CD4-positive, CD25-positive, alpha-beta regulatory T cell (primary cell): ENCODE measurements around the gene CASQ2. TPM values are rescaled to one million over a fixed set of nuclear protein-coding genes. Genes with fewer than 3 reads are reported as not detected.

Experiments
- ATAC-seq, 2 donors: fragments of 150-1000 bp; cut with Tn5 transposase; one replicate each; pipeline ENCODE4 v1.10.0; 2021; ENCODE audit warnings: low read depth in 2 of 2, moderate number of reproducible peaks in 2 of 2, moderate library complexity in 1 of 2
- DNase-seq, 3 donors: peaks; one replicate each; pipeline versions ENCODE4 v3.0.0 to v3.0.0-alpha.2; 2012 to 2022; ENCODE audit warnings: mixed read lengths in 1 of 3
- H3K27ac ChIP-seq: one replicate; pipeline ENCODE4 v1.7.0; 2013; ENCODE audit warnings: mild to moderate bottlenecking, low read length; ENCODE audit not compliant: insufficient read depth, poor library complexity, severe bottlenecking
- H3K27me3 ChIP-seq: one replicate; pipeline ENCODE4 v1.7.0; 2013; ENCODE audit warnings: low read length; ENCODE audit not compliant: control insufficient read depth, insufficient read depth
- H3K36me3 ChIP-seq: one replicate; pipeline ENCODE4 v1.7.0; 2013; ENCODE audit warnings: mild to moderate bottlenecking, low read length, moderate library complexity; ENCODE audit not compliant: control insufficient read depth, insufficient read depth
- H3K4me1 ChIP-seq: 2 replicates; pipeline ENCODE4 v1.7.0; 2013; ENCODE audit warnings: mild to moderate bottlenecking, low read length; ENCODE audit not compliant: insufficient read depth, control insufficient read depth, poor library complexity, severe bottlenecking
- H3K4me3 ChIP-seq: one replicate; pipeline ENCODE4 v1.7.0; 2013; ENCODE audit warnings: low read depth, mild to moderate bottlenecking, low read length, moderate library complexity
- H3K9me3 ChIP-seq, 2 experiments: 1 replicate in 1 of 2; 2 replicates in 1 of 2; pipeline ENCODE4 v1.7.0; 2013; ENCODE audit warnings: low read length in 2 of 2, mild to moderate bottlenecking in 1 of 2, moderate library complexity in 1 of 2; ENCODE audit not compliant: control insufficient read depth in 2 of 2
- H3K27ac Mint-ChIP-seq, 3 donors: one replicate each; pipeline ENCODE4 v1.8.0; 2020 to 2022; ENCODE audit warnings: mild to moderate bottlenecking in 3 of 3, mixed read lengths in 3 of 3, moderate library complexity in 2 of 3
- H3K27me3 Mint-ChIP-seq: one replicate; pipeline ENCODE4 v1.8.0; 2022; ENCODE audit warnings: mild to moderate bottlenecking, mixed read lengths
- H3K36me3 Mint-ChIP-seq: one replicate; pipeline ENCODE4 v1.8.0; 2020; ENCODE audit warnings: mixed read lengths
- H3K4me1 Mint-ChIP-seq, 4 donors: one replicate each; pipeline ENCODE4 v1.8.0; 2020 to 2022; ENCODE audit warnings: mixed read lengths in 4 of 4, mild to moderate bottlenecking in 1 of 4
- H3K4me3 Mint-ChIP-seq, 4 donors: one replicate each; pipeline ENCODE4 v1.8.0; 2020 to 2022; ENCODE audit warnings: mild to moderate bottlenecking in 4 of 4, mixed read lengths in 4 of 4, moderate library complexity in 3 of 4
- H3K9me3 Mint-ChIP-seq, 7 donors: one replicate each; pipeline ENCODE4 v1.8.0; 2020 to 2022; ENCODE audit warnings: mixed read lengths in 7 of 7, mild to moderate bottlenecking in 3 of 7, moderate library complexity in 2 of 7
- polyA plus RNA-seq, 4 donors: library from polyadenylated mRNA; unstranded; fragments of 300-500 nt; fragmentation: Illumina TruSeq; gene quantifications; one replicate each; pipeline ENCODE4 v1.2.3, GENCODE V29; 2021
- total RNA-seq: library from RNA; stranded (reverse); gene quantifications from one replicate; pipeline ENCODE4 v1.2.3, GENCODE V29; 2022

Gene CASQ2
- total and polyA plus RNA-seq, 5 donors from 2014 or later: not detected

- H3K9me3 Mint-ChIP-seq: peaks cover 0 to 1% (median 0%) of the 10 kb centered on the region in 7 donors
- Histone ChIP-seq H3K4me1 (no peaks in the 10 kb centered on the region), H3K9me3 (no peaks in the 10 kb centered on the region), H3K4me3 (no peak overlapping the region), H3K27me3 (no peaks in the 10 kb centered on the region), H3K27ac (no peak overlapping the region), H3K36me3 (no peaks in the 10 kb centered on the region)
- no peak for ATAC-seq
- no peaks in the 10 kb centered on the region for H3K4me1 Mint-ChIP-seq
- H3K27me3 Mint-ChIP-seq: peaks cover 20% of the 10 kb centered on the region
- H3K4me3 Mint-ChIP-seq: no peak overlapping the region
- DNase-seq: no peak
- H3K27ac Mint-ChIP-seq: no peak overlapping the region
- no peaks in the 10 kb centered on the region for H3K36me3 Mint-ChIP-seq
These were observed 41.9 kb downstream of the CASQ2 start for GRCh38 chr1:115726570-115726969.

GRCh38 chr1:115726161-115726560 is 42.4 kb downstream of the CASQ2 start:
- no peak overlapping the region for H3K27ac ChIP-seq
- no peaks in the 10 kb centered on the region for H3K9me3 ChIP-seq
- DNase-seq (no peak), ATAC-seq (no peak)
- Mint-ChIP-seq H3K9me3 (peaks cover 0 to 1% (median 0%) of the 10 kb centered on the region in 7 donors), H3K36me3 (no peaks in the 10 kb centered on the region), H3K4me1 (no peaks in the 10 kb centered on the region), H3K4me3 (no peak overlapping the region), H3K27me3 (peaks cover 20% of the 10 kb centered on the region), H3K27ac (no peak overlapping the region)
- H3K27me3 ChIP-seq: no peaks in the 10 kb centered on the region
- no peaks in the 10 kb centered on the region for H3K36me3 ChIP-seq
- H3K4me3 ChIP-seq: no peak overlapping the region
- no peaks in the 10 kb centered on the region for H3K4me1 ChIP-seq

- Mint-ChIP-seq H3K27me3 (peaks cover 20% of the 10 kb centered on the region), H3K9me3 (peaks cover 0 to 1% (median 0%) of the 10 kb centered on the region in 7 donors), H3K4me1 (no peaks in the 10 kb centered on the region), H3K27ac (no peak overlapping the region), H3K4me3 (no peak overlapping the region), H3K36me3 (no peaks in the 10 kb centered on the region)
- no peaks in the 10 kb centered on the region for H3K27me3 ChIP-seq
- ATAC-seq (no peak), DNase-seq (no peak)
- no peak overlapping the region for H3K27ac ChIP-seq
- H3K4me1 ChIP-seq: no peaks in the 10 kb centered on the region
- H3K36me3 ChIP-seq: no peaks in the 10 kb centered on the region
- no peaks in the 10 kb centered on the region for H3K9me3 ChIP-seq
- no peak overlapping the region for H3K4me3 ChIP-seq
These were observed 42.9 kb downstream of the CASQ2 start for GRCh38 chr1:115725600-115725999.

- Mint-ChIP-seq H3K27me3 (peaks cover 25% of the 10 kb centered on the region), H3K36me3 (no peaks in the 10 kb centered on the region), H3K9me3 (peaks cover 0 to 1% (median 0%) of the 10 kb centered on the region in 7 donors), H3K27ac (no peak overlapping the region), H3K4me1 (no peaks in the 10 kb centered on the region), H3K4me3 (no peak overlapping the region)
- Histone ChIP-seq H3K27ac (no peak overlapping the region), H3K4me3 (no peak overlapping the region), H3K36me3 (no peaks in the 10 kb centered on the region), H3K4me1 (no peaks in the 10 kb centered on the region), H3K9me3 (no peaks in the 10 kb centered on the region), H3K27me3 (no peaks in the 10 kb centered on the region)
- no peak for ATAC-seq
- no peak for DNase-seq
These were observed 44.8 kb downstream of the CASQ2 start for GRCh38 chr1:115723756-115724155.

- no peaks in the 10 kb centered on the region for H3K27me3 ChIP-seq
- Mint-ChIP-seq H3K4me1 (no peaks in the 10 kb centered on the region), H3K36me3 (no peaks in the 10 kb centered on the region), H3K9me3 (peaks cover 0 to 2% (median 0%) of the 10 kb centered on the region in 7 donors), H3K27me3 (peaks cover 17% of the 10 kb centered on the region), H3K27ac (no peak overlapping the region), H3K4me3 (no peak overlapping the region)
- no peak overlapping the region for H3K27ac ChIP-seq
- DNase-seq (no peak), ATAC-seq (no peak)
- no peaks in the 10 kb centered on the region for H3K4me1 ChIP-seq
- no peaks in the 10 kb centered on the region for H3K9me3 ChIP-seq
- H3K4me3 ChIP-seq: no peak overlapping the region
- H3K36me3 ChIP-seq: no peaks in the 10 kb centered on the region
These were observed 46.3 kb downstream of the CASQ2 start for GRCh38 chr1:115722221-115722620.

- Histone ChIP-seq H3K27ac (no peak overlapping the region), H3K27me3 (no peaks in the 10 kb centered on the region), H3K4me3 (no peak overlapping the region), H3K4me1 (no peaks in the 10 kb centered on the region), H3K9me3 (no peaks in the 10 kb centered on the region), H3K36me3 (no peaks in the 10 kb centered on the region)
- H3K9me3 Mint-ChIP-seq: peaks cover 0 to 2% (median 0%) of the 10 kb centered on the region in 7 donors
- H3K27me3 Mint-ChIP-seq: peaks cover 14% of the 10 kb centered on the region
- DNase-seq (no peak), ATAC-seq (no peak)
- H3K4me1 Mint-ChIP-seq: no peaks in the 10 kb centered on the region
- no peak overlapping the region for H3K27ac Mint-ChIP-seq
- H3K4me3 Mint-ChIP-seq: no peak overlapping the region
- H3K36me3 Mint-ChIP-seq: no peaks in the 10 kb centered on the region
These were observed 49.2 kb downstream of the CASQ2 start for GRCh38 chr1:115719285-115719684.

GRCh38 chr1:115718011-115718754 is 50.3 kb downstream of the CASQ2 start:
- DNase-seq: no peak
- H3K4me1 Mint-ChIP-seq: no peaks in the 10 kb centered on the region
- H3K4me3 Mint-ChIP-seq: no peak overlapping the region
- no peaks in the 10 kb centered on the region for H3K36me3 Mint-ChIP-seq
- Histone ChIP-seq H3K4me1 (no peaks in the 10 kb centered on the region), H3K9me3 (no peaks in the 10 kb centered on the region), H3K27ac (no peak overlapping the region), H3K36me3 (no peaks in the 10 kb centered on the region), H3K4me3 (no peak overlapping the region), H3K27me3 (no peaks in the 10 kb centered on the region)
- no peak for ATAC-seq
- H3K27ac Mint-ChIP-seq: no peak overlapping the region
- peaks cover 0 to 2% (median 0%) of the 10 kb centered on the region in 7 donors for H3K9me3 Mint-ChIP-seq
- H3K27me3 Mint-ChIP-seq: peaks cover 9% of the 10 kb centered on the region

GRCh38 chr1:115717541-115717940 is 51.0 kb downstream of the CASQ2 start:
- Histone ChIP-seq H3K27me3 (no peaks in the 10 kb centered on the region), H3K4me3 (no peak overlapping the region), H3K27ac (no peak overlapping the region), H3K36me3 (no peaks in the 10 kb centered on the region), H3K4me1 (no peaks in the 10 kb centered on the region), H3K9me3 (no peaks in the 10 kb centered on the region)
- Mint-ChIP-seq H3K4me3 (no peak overlapping the region), H3K27me3 (peaks cover 12% of the 10 kb centered on the region), H3K36me3 (no peaks in the 10 kb centered on the region), H3K9me3 (peaks cover 0 to 2% (median 0%) of the 10 kb centered on the region in 7 donors), H3K4me1 (no peaks in the 10 kb centered on the region), H3K27ac (no peak overlapping the region)
- DNase-seq (peak in 1 of 3 donors; percentile 45), ATAC-seq (no peak)
